ENCODE data around the gene FFAR3.

The FFAR3 gene

GRCh38 chr19:35357867-35358573 lies at the start of gene FFAR3:
TSS of gene FFAR3 (plus strand) at chr19:35358460. CDS start at chr19:35358891, 431 bp downstream.
- no peak for DNase-seq

GRCh38 chr19:35308910-35309309 lies 49.4 kb upstream of the FFAR3 start:
- no peak for DNase-seq

GRCh38 chr19:35309481-35310279 lies 48.6 kb upstream of the FFAR3 start:
- DNase-seq: no peak

- DNase-seq: no peak
Measured at GRCh38 chr19:35310331-35310730, 47.9 kb upstream of the FFAR3 start.

GRCh38 chr19:35310811-35311465 lies 47.3 kb upstream of the FFAR3 start:
- DNase-seq: no peak

- no peak for DNase-seq
Measured at GRCh38 chr19:35311901-35312665, 46.2 kb upstream of the FFAR3 start.

GRCh38 chr19:35313587-35313986 lies 44.7 kb upstream of the FFAR3 start:
- DNase-seq: no peak

- DNase-seq: no peak
Measured at GRCh38 chr19:35314031-35314430, 44.2 kb upstream of the FFAR3 start.

GRCh38 chr19:35314858-35315470 lies 43.3 kb upstream of the FFAR3 start:
- no peak for DNase-seq

- no peak for DNase-seq
Measured at GRCh38 chr19:35315883-35316282, 42.4 kb upstream of the FFAR3 start.

- DNase-seq: peak; percentile 68
Measured at GRCh38 chr19:35316560-35316959, 41.7 kb upstream of the FFAR3 start.

- peak; percentile 3 for DNase-seq
Measured at GRCh38 chr19:35317464-35318043, 40.7 kb upstream of the FFAR3 start.

GRCh38 chr19:35318679-35319448 lies 39.4 kb upstream of the FFAR3 start:
- DNase-seq: no peak

- no peak for DNase-seq
Measured at GRCh38 chr19:35320065-35320713, 38.1 kb upstream of the FFAR3 start.

- no peak for DNase-seq
Measured at GRCh38 chr19:35321291-35321690, 37.0 kb upstream of the FFAR3 start.

GRCh38 chr19:35322014-35322413 lies 36.2 kb upstream of the FFAR3 start:
- DNase-seq: no peak

GRCh38 chr19:35327642-35328041 lies 30.6 kb upstream of the FFAR3 start:
- DNase-seq: no peak

- DNase-seq: no peak
Measured at GRCh38 chr19:35328851-35329285, 29.4 kb upstream of the FFAR3 start, which contains the start of gene CD22. TSS of gene CD22 (plus strand) at chr19:35329187. CDS start at chr19:35332041, 2,854 bp downstream.

- DNase-seq: no peak
Measured at GRCh38 chr19:35329323-35329722, 28.9 kb upstream of the FFAR3 start.

- DNase-seq: no peak
Measured at GRCh38 chr19:35330475-35330874, 27.8 kb upstream of the FFAR3 start.

Data from DMS79 treated with DMSO at 0.1 percent for 48 hours (cell line).